HG03571 (cell line): ENCODE measurements around the gene NOL3.

ENCODE experiments used
- ATAC-seq: cut with Tn5 transposase; IDR thresholded peaks from one replicate; pipeline ENCODE4 v1.9.1; 2021; ENCODE audit not compliant: unreplicated experiment

The NOL3 gene

GRCh38 chr16:67188323-67188722, 18.0 kb downstream of the NOL3 start:
- no peak for ATAC-seq

DNA sequence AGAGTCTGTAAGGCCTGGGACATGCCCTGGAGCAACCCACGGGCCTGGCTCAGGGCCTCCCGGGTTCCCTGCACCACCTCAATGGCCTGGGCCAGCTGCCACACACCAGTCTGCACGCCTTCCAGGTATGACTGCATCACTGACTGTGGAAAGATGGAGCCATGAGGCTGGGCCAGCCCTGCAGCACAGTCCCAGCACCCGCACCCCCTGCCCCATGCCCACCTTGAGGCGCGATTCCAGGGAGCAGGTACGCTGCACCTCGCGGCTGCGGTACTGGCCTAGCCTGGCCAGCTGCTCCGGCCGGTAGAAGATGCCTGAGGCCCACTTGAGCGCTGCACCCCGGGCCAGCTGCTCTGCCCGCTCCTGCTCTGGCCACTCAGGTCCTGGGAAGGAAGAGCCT, 18.5 kb downstream of the NOL3 start:
- ATAC-seq, result no peak

- no peak for ATAC-seq
Measured at GRCh38 chr16:67190041-67190440, 19.7 kb downstream of the NOL3 start, which contains the start of gene EXOC3L1. EXOC3L1 (minus strand) TSS chr16:67190136; CDS start chr16:67189676, 460 bp downstream.

GRCh38 chr16:67190448-67191399, 20.4 kb downstream of the NOL3 start:
- ATAC-seq, result no peak

DNA sequence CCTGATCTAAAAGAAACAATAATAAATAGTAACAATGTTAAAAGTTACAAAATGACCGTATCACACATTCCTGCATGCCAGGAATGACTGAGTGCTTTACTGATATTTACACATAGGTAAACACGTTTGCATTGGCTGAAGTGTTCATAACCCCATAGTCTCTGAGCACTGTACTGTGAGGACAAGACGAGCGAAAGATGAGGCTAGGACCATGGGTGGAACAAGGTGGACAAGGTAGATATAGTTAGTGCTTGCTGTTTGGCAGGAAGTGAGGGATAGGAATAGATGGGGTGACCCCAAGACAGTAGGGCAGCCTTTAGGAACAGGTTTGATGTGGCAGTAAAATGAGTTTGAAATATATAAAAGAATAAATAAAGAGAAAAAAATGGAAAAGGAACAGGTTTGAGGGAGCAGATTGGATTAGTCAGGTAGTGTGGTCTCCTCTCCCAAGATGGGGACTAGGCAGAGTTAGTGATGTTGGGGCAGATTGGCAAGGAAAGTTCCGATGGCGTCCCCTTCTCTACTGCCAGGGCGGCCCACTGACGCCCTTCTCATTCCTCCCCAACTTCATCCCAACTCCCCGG, 21.2 kb downstream of the NOL3 start:
- no peak for ATAC-seq

- peak; percentile 68 for ATAC-seq
Measured at GRCh38 chr16:67191995-67192681, 21.8 kb downstream of the NOL3 start, which contains the start of gene E2F4. E2F4 (plus strand) TSS chr16:67192155; CDS start chr16:67192228, 73 bp downstream.

GRCh38 chr16:67192781-67193361, 22.5 kb downstream of the NOL3 start:
- no peak for ATAC-seq

DNA sequence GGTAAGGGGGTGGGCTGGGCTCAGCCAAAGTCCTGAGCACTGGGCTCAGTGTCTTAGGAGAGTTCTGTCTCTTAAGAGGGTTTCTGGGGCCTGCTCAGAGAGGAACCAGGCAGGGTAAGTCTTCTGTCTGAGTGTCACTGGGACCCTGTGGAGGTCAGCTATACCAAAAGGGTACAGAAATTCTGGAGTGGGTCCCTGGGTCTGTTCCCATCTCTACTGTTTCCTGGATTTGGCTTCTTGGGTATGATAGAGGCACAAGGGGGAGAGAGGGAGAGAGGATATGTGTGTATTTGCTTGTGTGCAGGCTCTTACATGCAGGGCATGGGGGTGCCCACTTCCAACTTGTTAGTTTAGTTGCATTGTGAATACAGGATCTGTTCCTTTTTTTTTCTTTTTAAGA, 23.2 kb downstream of the NOL3 start:
- no peak for ATAC-seq

DNA sequence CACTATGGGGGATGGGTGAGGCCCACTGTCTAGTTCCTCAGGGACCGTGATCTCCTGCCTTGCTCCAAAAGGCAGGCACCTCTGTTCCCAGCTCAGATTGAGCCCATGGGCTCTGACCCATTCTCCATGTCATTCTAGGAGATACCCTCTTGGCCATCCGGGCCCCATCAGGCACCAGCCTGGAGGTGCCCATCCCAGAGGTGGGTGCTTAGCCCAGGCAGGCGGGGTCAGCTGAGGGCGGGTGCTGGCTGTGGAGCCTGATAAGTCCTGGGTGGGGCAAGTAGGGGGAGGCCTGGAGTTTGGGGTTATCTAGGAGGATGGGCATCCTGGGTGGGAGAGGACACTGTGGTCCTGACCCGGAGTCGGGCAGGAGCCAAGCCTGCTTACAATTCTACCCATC, 23.9 kb downstream of the NOL3 start:
- ATAC-seq, result no peak

DNA sequence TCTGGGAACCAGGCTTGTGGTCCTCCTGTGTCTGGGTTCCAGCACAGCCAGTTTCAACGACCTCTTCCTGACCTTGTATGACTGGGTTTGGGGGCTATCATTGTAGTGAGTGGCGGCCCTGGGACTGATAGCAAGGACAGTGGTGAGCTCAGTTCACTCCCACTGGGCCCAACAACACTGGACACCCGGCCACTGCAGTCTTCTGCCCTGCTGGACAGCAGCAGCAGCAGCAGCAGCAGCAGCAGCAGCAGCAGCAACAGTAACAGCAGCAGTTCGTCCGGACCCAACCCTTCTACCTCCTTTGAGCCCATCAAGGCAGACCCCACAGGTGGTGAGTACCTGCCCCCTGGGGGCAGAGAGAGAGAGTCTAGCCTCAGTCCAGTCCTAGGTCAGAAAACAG, 25.3 kb downstream of the NOL3 start:
- no peak for ATAC-seq

DNA sequence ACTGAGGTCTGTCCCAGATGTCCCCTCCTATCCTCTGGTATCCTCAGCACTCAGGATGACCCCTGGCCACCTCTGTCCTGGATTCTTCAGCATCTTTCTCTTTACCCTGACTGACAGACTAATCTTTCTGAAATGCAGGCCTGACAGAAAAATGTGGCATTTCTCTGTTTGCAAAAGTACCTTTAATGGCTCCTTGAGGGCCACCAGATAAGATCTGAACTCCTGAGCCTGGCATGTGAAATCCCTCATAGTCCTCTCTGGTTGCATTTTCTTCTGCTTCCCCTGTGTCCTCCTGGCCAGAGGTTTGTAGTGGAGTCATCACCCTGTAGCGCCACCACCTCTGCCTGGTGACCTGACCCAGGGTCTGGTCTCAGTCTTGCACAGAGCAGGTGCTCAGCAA, 26.5 kb downstream of the NOL3 start:
- no peak for ATAC-seq

DNA sequence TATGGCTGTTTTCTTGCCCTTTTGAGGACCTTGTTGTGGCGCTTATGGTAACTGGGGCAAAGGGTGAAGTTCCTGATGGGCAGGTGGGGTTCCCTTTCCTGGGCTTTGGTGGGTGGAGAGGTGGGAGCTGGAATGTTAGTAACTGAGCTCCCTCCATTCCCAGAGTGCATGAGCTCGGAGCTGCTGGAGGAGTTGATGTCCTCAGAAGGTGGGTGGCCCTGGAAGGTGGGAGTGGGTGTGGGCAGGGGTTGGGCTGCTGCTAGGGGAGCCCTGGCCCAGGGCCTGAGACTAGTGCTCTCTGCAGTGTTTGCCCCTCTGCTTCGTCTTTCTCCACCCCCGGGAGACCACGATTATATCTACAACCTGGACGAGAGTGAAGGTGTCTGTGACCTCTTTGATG, 27.4 kb downstream of the NOL3 start:
- no peak for ATAC-seq

DNA sequence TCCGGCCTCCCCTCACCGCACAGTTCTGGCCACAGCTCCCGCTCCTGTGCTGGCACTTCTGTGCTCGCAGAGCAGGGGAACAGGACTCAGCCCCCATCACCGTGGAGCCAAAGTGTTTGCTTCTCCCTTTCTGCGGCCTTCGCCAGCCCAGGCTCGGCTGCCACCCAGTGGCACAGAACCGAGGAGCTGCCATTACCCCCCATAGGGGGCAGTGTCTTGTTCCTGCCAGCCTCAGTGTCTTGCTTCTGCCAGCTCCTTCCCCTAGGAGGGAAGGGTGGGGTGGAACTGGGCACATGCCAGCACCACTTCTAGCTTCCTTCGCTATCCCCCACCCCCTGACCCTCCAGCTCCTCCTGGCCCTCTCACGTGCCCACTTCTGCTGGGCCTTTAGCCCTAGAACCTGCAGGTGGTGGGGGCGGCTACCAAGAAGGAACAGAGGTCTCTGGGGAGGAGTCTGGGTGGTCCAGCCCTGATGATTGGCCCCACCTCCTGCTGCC, 27.9 kb downstream of the NOL3 start:
- no peak for ATAC-seq

DNA sequence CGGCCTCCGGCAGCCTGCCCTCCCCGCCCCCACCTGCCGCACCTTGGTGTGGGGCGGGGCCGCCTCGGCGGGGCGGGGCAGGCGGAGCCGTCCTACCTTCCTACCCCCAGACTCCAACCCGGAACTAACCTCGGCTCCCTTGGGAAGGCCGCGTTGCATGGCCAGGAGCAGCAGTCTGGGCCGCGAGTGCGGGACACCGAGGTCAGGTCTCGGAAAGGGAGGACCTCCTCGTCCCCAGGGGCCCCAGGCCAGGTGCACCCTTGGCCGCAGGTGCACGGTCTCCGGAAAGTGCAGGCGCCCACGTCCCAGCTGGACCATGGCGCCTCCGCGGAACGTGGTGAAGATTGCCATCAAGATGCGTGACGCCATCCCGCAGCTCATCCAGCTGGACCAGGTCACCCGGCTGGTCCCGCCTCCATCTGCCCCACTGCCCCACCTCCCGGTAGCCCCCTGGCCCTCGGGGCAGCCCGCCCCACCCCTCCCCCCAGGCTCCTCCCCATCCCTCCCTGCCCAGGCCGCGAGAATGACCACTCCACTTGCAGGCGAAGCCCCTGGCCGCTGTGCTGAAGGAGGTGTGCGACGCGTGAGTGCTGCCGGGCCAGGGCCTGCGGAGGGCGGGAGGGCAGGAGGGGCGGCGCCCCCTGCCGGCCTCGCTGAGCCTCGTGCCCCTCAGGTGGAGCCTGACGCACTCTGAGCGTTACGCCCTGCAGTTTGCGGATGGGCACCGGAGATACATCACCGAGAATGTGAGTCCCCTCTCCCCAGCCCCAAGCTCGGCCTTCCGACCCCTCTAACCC, 28.9 kb downstream of the NOL3 start, which contains the start of gene ELMO3:
TSS of gene ELMO3 (plus strand) at position 121 of the 797 bp plus-strand sequence. CDS start at position 317, 196 bp downstream.
- ATAC-seq, result no peak

GRCh38 chr16:67199808-67200198, 29.5 kb downstream of the NOL3 start:
- ATAC-seq, result no peak

DNA sequence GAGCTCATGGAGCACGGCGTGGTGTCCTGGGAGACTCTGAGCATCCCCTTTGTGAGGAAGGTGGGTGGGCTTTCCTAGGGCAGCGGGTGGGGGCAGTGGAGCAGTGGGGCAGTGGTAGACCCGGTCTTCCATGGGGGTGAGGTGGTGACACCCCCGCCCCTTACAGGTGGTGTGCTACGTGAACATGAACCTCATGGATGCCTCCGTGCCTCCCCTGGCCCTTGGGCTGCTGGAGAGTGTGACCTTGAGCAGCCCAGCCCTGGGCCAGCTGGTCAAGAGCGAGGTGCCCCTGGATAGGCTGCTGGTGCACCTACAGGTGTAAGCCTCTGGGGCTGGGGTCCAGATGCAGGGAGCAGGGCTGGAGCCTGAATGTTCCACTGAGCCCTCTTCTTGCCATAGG, 30.2 kb downstream of the NOL3 start:
- no peak for ATAC-seq

DNA sequence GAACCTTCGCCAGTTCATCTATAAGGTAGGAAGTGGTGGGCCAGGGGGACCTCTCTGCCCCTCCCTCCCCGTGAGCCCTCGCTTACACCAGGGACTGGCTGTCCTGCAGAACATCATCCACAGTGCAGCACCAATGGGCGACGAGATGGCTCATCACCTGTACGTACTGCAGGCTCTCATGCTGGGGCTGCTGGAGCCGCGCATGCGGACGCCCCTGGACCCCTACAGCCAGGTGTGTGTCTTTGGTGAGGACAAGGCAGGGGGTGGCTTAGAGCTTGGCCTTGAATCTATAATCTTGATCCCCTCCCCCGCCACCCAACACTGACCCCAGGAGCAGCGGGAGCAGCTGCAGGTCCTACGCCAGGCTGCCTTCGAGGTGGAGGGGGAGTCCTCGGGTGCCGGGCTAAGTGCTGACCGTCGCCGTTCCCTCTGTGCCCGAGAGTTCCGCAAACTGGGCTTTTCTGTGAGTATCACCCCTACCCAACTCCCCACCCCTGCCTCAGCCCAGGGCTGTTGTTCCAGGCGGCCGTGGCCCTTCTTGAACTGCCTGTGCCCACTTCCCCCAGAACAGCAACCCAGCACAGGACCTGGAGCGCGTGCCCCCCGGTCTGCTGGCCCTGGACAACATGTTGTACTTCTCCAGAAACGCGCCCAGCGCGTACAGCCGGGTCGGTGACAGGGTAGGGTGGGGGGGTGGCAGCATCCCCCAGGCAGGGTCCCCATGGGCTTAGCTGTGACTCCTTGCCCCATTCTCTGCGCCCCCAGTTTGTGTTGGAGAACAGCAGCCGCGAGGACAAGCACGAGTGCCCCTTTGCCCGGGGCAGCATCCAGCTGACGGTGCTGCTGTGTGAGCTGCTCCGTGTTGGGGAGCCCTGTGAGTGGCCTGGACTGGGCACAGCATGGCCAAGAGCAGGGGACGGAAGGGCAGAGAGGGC, 31.3 kb downstream of the NOL3 start:
- no peak for ATAC-seq

DNA sequence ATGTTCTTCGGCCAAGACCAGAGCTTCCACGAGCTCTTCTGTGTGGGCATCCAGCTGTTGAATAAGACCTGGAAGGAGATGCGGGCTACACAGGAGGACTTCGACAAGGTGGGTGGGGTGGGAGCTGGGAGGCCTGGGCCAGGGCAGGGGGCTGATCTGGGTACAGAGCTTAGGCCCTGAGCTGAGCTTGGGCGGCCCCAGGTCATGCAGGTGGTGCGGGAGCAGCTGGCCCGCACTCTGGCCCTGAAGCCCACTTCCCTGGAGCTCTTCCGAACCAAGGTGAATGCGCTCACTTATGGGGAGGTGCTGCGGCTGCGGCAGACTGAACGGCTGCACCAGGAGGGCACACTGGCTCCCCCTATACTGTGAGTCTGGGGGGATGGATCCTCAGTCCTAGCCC, 32.1 kb downstream of the NOL3 start:
- no peak for ATAC-seq

- ATAC-seq, result no peak
Measured at GRCh38 chr16:67202956-67203493, 32.7 kb downstream of the NOL3 start.
